Hindlimb muscle (tissue), 1 donor: ENCODE measurements around the gene MARK1. TPM values are rescaled to one million over a fixed set of nuclear protein-coding genes. Genes with fewer than 3 reads are reported as not detected.

Source experiments
- DNase-seq: peaks from one replicate; pipeline ENCODE4 v3.0.0-alpha.2; 2013
- polyA plus RNA-seq: library from polyadenylated mRNA; unstranded; fragments of 120-200 nt; gene quantifications from one replicate; pipeline ENCODE4 v1.2.1, GENCODE V29; 2013; ENCODE audit not compliant: insufficient read length

The MARK1 gene
- polyA plus RNA-seq, 1 donor, result 12.0 TPM

DNA sequence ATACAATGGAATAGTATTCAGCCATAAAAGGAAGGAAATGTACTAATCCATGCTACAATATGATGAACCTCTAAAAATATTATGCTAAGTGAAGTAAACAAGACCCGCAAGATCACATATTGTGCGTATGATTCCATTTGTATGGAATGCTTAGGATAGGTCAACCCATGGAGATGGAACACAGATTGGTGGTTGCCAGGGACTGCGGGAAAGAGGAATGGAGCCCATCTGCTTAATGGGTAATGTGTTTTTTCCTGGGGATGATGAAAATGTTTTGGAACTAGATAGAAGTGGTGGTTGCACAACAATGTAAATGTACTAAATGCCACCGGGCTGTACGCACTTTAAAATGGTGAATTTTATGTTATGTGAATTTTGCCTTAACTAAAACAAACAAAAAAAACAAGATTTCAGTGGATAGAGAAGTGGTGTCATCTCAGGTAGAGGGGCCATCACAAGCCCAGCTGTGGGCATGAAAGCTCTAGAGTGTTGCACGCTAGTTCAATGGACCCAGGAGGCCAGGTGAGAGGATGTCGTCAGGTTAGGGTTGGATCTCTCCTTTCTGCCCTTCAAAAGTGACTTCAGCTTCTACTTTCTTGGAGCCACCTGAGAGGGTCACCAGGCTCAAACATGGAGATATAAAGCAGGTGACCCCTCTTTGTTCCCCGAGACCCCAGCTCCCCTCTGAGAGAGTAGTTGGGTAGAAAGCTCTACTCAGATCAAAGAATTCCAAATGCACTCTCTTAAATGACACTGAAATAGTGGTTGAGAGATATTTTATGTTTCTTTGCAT, 164.7 kb downstream of the MARK1 start:
- DNase-seq, result no peak

DNA sequence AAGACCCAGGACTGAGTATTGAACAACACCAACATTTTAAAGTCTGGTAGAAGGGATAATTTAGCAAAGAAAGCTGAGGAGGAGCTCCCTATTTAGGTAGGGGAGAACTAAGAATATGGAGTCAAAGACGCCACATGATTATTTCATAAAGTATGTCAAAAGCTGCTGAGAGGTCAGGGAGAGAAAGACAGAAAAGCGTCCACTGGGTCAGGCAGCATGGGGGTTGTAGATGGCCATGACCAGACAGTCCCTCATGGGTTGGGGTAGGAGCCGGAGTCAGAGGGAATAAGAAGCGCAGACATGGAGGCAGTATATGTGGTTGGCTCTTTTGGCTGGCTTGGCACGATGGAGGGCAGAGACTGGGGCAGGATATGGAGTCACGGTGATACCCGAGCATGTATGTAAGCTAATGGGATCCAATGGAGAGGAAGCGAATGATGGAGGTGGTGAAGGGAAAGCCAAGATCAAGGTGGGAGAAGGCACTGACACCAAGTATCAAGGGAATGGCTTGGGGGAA, 167.0 kb downstream of the MARK1 start:
- DNase-seq, result no peak

DNA sequence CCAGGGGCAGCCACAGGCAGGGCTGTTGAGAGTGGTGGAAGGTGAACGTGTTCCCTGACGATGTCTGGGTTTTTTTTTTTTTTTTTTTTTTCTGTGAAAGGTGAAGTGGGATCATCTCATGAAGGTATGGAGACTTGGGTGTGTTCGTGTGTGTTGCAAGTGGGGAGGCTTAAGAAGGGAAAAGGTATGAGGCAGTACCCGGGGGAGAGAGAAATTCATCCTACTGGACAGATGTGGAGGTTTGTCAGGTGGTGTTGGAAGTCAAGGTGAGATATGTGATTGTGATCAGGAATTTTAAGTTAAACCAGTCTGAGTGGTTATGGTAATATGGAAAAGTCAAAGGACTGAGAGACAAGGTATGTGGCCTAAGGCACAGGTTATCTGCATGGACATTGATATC, 167.5 kb downstream of the MARK1 start:
- DNase-seq, result no peak

DNA sequence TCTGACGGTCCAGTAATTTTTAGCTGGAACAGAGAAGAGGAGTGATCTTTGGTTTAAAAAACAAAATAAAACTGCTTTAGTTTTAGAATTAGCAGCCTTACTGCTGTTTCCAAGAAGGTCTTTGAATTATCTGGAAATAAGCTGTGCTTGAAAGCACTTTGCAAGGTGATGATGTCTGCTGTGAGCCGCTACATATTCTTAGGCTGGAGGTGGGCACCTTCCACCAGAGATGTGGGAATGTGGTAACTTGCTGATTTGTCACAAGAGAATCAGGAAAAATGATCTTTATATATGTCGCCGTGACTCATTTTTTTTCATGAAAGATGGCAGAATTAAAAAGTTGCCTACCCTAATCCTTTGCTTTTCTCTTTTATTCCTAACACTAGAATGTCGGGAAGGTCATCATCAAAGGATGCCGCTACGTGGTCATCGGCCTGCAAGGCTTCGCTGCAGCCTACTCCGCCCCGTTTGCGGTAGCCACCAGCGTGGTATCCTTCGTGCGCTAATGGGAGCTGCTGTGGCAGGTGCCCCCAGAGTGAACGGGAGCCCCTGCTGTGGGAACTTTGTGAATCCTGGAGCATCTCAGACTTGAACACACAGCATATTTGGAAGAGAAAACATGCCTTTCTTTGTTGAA, 168.4 kb downstream of the MARK1 start:
- DNase-seq, result no peak

DNA sequence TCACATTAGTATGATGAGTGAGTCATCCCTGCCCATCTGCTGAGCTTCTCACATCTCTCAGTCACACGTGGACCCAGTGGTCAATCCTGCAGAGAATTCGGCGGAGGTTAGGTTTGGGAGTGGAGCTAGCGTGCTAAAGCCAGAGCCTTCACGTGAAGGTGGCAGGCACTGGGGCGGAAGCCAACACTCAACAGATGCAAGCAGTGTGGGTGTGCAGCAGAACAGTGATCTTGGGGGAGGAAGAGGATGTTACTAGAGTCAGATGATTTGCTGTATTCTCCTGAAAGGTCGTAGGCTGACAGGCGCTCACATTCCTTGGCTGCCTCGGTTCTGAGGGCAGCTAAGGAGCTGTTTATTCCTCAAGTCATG, 168.9 kb downstream of the MARK1 start:
- DNase-seq, result no peak

DNA sequence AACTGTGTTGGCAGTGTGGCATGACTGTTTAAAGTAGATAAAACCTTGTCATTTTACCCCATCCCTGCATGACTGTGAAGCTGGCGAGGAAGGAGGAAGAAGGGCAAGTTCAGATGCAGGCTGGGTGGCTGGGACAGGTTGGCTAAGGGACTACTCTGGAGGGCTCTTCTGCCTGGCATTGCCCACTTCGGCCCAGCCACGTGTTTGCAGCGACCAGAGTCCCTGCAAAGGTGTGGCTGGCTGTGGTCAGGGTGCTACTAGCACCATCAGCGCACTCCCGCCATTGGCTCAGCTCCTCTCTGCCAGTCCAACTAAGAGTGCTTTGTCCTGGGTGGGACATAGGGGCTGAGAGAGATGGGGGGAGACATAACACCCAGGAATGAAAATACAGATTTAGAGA, 169.4 kb downstream of the MARK1 start:
- DNase-seq, result no peak

DNA sequence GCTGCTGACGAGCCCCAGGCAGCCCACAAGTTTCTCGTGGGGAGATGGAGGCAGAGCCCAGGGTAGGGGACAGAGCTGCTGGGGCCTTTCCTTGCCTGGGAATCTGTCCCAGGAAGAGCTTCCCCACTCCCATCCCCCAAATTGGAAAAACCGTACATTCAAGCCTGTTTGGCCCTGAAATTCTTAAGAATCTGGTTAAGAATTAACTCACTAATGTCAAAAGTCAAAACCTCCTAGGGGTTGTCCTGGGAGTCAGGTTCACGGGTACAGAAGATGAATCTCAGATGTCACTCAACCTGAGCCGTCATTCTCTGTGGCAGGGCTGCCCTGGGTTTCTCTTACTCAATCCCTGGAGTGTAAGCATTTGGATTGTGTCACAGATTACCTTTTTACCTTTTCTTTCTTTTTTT, 170.7 kb downstream of the MARK1 start:
- no peak for DNase-seq

DNA sequence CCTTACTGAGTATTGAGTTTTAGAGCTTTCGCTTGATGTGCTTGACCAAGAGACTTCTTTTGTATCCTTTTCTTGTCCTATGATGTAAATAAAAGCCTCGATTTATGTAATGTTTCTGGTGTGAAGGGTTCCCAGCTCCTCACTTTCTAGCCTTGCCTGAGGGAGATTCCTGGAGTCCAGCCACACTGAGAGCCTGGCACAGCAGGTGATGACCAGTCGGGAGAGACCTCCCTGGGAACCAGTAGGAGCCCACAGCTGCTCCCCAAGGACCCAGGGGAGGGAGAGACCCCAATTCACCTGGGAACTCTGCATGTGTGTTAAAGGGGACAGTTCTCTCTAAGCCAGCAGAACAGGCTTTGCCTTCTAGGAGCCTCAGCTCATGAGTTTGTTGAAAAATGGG, 171.1 kb downstream of the MARK1 start:
- DNase-seq, result no peak

DNA sequence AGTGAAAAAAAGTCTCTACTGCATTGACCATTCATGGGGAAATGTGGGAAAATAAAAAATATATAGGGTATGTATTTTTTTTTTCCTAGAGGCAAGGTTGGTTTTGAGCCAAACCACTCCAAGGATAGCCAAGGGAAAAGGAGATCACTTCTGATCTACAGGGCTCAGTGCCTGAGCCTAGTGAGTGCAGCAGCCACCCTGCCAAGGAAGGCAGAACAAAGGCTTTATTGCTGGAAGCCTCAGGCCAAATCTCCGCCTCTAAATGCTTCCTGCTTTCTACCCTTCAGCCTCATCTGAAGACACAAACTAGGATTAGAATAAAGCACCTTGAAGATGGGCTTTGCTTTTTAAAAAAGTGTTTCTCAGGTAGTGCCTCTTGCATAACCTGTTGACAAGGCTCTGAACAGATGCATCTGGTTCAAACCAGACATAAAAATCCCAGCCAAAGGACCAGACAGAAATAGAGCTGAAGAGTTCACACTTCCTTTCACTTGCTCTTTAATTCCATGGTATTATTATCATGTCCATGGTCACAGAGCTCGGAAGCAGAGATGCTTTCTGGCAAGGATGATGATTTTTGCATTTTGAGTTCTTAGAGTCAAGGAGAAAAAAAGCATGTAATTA, 172.7 kb downstream of the MARK1 start:
- no peak for DNase-seq

DNA sequence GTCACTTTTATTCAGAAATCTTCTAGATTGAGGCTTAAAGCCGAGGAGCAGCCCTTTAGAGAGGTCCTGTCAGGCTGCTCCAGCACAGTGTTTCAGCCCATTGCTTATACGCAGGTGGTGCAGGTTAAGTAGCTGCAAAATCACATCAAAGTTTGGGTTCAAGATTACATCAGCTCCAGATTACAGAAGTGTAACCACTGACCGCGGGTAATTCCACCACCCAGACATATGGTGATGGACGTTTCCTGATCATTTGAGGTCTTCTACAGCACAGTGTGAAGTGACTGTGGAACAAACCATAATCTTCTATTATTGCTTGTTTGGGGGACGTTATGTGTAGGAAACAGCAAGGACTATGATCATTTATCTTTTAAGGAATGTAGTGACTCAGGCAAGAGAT, 174.0 kb downstream of the MARK1 start:
- DNase-seq, result no peak

DNA sequence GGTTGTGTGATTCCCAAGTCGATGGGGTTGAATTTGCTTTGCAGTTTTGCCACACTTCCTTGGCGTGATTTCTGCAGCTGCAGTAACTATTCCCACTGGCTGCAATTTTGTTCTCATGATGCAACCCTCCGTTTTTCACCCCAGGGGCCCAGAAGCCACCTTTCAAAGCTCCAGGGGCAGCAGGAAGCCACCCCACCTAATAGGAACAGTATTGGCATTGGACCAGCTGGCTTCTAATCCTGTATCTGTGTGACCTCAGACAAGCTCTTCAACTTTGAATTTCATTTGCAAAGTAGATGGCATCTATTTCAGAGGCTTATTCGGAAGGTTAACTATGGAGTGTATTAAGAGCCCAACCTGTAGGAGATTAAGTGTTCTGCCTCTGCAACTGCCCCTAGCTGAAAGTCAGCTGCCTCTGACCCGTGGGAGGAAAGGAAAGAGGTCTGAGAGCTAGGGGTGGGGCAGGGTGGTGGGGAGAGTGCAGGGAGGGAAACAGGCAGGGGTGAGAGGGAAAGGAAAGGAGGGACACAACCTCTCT, 174.9 kb downstream of the MARK1 start:
- no peak for DNase-seq

DNA sequence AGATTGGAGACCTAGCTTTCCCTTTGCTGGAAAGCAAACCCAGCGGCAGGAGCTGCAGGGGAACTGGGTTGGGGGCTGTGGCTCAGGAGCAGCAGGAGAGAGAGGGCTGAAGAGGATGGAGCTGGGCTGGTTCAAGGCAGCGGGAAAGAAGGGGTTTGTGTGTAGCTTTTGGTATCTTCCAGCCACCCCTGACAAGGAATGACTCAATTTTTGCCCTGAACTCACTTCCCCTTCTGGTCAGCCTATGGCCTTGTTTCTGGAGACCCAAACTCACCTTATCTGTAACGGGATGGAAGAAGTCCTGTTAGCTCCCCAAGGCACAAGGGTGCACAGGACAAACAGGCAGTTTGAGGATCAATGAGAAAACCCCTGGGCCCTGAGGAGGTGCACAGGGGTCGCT, 175.4 kb downstream of the MARK1 start:
- DNase-seq, result no peak

DNA sequence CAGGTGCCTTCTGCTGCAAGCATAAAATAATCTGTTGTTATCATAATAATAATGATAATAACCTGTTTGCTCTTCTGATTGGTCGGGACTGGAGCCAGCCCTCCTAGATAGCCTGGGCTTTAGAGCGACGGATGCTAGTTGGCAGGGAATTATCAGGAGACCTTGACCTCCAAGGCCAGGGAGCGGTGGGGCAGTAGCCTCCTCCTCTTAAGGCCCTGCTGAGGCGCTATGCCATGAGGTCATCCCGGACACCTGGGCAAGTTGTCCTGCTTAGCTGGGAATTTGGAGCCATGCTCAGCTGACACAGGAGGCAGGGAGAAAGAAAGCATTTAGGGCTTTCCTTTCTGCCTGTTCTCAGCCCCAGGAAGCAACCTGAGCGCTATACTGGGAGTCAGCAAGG, 177.8 kb downstream of the MARK1 start:
- no peak for DNase-seq

DNA sequence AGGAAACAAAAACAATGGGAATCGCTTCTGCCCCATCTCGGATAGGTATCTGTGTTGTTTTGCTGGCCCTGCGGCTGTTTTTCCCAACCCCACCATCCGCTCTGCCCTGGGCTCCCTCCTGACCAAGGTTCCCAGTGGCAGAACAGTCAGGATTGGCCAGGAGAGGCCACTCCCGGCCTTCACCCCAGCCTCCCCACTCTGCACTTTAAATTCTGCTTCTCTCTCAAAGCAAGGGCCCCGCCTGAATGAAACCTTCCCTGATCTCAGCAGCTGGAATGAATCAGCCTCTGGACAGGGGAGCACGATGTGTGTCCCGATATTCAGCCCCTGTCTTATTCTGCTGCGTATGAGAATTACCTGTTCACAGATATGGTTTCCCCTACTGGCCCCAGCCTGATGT, 178.5 kb downstream of the MARK1 start:
- no peak for DNase-seq

DNA sequence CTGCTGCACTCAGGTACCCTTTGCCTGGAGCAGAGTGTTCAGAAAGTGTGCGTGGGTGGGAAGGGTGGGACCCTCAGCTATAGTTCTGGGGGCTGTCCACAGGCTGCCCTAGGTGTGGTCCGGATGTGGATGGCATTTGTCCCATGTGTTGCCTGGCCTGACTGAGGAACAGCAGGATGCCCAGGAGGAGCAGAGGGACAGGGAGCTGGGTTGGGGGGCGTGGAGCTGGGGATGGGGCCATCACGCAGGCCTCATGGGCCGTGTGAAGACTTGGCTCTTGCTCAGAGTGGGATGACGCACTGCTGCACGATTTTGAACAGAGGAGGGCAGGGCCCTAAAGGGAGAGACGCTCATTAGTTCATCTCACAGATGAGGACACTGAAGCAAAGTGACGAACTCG, 179.2 kb downstream of the MARK1 start:
- DNase-seq, result no peak

DNA sequence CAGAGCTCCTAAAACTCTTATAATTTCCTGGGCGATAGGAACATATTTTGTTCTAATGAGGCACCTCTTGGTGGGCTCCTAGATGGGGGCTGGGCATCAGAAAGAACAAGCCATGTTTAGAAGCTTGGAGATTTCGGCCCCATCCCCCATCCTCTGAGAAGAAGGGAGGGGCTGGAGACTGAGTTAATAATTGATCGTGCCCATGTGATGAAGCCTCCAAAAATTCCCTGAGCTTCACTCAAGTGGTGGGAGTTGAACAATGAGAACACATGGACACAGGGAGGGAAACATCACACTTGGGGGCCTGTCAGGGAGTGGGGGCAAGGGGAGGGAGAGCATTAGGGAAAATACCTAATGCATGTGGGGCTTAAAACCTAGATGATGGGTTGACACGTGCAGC, 180.3 kb downstream of the MARK1 start:
- no peak for DNase-seq

DNA sequence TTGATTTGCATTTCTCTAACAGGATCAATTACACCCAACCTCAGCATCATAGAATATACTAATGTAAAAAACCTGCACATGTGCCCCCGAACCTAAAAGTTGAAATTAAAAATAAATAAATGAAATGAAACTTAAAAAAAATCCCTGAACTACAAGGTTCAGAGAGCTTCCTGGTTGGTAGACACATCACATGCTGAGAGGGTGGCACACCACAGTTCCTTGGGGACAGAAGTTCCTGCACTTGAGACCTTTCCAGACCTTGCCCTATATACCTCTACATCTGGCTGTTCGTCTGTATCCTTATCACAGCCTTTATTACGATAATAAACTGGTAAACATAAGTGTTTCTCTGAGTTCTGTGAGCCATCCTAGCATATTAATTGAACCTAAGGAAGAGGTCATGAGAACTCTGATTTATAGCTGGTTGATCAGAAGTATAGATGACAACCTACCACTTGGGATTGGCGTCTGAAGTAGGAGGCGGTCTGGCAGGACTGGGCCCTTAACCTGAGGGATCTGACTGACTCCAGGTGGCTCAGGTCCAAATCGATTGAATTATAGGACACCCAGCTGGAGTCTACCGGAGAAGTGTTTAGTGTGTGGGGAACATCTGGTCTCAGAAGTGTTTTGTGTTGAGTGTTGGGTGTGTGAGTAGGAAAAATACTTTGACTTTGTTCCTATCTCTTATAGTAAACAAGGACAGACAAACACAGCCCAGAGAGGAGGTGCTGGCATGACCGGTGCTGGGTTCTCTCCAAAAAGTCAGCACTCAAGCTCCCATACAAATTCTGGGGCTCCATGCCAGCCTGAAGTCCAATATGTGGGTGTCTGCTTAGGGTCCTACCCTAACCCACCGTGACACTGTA, 181.2 kb downstream of the MARK1 start:
- no peak for DNase-seq

DNA sequence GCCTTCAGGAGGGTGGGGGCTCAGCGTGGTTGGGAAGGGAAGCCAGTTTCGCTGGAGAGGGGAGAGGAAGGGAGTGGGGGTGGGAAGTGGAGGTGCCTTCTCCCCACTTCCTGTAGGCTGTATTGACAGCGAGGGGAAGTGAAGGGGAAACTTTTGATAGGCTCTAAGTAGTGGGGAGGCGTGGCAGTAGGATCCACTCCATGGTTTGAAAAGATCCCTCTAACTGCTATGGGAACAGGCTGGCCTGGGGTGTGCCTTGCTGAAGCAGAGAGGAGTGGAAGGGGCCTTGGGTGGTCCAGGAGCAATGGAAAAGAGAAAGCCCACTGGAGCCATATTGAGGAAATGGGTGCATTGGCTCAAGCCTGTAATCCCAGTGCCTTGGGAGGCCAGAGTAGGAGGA, 182.4 kb downstream of the MARK1 start:
- no peak for DNase-seq

DNA sequence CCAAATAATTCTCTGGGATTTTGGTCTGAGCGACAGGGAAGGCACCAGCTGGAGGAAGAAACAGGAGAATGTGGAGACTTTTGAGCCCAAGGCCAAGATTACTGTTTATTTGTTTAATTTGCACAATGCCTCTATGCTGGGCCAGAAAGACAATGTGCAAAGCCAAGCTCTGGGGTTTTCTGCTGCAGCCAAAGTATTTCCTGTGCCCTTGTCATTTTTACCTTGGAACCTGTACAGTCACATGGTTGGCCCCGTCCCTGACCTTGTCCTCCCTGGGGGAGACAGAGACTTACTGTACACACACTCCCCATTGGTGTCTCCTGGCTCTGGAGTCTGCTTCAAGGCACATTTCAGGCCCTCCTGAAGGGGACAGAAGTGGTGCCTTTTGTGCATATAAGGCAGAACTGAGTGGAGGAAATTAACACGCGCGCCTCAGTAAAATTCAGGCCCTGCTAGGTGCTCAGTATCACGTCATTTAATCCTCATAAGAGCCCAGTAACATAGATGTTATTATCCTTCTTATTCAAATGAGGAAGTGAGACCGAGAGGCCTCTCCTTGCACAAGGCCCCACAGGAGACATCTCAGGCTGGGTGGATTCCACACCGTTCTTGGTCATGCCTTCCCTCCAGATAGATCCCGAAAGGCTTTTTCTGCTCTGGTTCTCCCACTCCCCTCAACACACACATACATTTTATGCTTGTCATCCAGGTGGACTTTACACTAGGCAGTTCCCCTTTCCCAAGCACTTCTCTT, 183.3 kb downstream of the MARK1 start:
- DNase-seq, result no peak
